GDM1 (cell line): ENCODE results near the gene SHFL.

Source experiments
- DNase-seq: peaks from one replicate; lab custom pipeline; 2025; lab: John Stamatoyannopoulos, UW

Gene SHFL

DNA sequence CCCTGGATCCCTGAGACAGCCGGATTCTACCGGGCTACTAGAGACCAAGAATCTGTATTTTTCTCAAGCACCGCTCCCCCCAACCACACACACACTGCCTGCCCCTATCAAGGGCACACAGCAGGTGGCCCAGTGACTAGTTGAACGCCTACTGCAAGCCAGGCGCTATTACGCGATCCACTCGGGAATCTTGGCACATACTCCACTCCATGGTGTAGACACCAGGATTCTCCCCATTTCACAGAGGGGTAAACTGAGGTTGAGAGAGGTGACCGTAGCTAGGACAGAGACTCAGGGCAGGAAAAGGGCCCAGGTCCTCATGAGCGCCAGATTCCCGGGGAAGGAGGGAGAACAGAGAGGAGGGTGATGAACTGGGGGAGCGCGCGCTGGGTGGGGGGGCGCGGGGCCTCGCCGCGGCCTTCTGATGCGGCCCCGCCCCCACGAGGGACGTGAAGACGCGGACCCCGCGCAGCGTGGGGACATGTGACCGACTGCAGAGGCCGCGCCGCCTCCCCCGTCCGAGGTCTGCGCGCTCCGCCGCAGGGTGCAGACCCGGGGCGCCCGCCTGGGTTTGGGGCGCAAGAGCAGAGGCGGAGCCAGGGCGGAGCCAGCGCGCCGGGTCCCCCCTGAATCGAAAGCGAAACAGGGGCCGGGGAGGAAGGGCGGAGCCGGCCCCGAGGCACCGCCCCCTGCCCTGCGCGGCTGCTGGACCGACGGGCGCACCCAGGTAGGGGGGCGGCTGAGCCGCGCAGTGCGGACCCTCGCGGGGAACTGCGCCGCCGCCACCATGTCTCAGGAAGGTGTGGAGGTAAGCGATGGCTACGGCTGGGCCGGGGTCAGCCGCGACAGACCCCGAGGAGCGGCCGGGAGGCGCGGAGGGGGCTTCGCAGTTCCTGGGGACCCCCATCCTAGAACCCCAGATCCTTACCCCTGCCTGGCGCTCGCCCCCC, at the start of gene SHFL:
Gene SHFL (plus strand): TSS at position 677 of the 950 bp plus-strand sequence. CDS start 111 bp downstream, at position 788.
- DNase-seq = peak; percentile 64

- DNase-seq = no peak
Observed at GRCh38 chr19:10036601-10037071, 49.5 kb upstream of the SHFL start.

DNA sequence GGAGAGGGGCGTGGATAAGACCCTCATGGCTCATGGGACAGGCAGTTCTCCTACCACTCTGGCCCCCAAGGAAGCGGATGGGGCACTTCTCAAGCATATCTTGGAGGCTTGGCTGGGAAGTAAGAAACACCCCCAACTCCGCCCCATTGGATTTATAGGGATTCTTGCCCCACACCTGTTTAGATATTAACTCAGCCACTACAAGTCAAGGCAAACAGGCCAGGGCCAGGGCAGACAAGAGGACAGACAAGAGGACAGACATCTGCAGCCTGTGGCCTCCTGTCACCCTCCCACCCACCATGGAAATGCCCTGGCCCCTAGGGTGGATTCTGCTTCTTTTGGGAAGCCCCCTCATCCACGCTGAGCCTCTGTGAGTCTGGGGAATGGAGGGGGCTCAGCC, 48.8 kb upstream of the SHFL start:
- no peak for DNase-seq

- no peak for DNase-seq
Observed at GRCh38 chr19:10037809-10038208, 48.3 kb upstream of the SHFL start.

GRCh38 chr19:10043286-10043927, 42.7 kb upstream of the SHFL start:
- DNase-seq = no peak

GRCh38 chr19:10044390-10044789, 41.7 kb upstream of the SHFL start:
- no peak for DNase-seq

DNA sequence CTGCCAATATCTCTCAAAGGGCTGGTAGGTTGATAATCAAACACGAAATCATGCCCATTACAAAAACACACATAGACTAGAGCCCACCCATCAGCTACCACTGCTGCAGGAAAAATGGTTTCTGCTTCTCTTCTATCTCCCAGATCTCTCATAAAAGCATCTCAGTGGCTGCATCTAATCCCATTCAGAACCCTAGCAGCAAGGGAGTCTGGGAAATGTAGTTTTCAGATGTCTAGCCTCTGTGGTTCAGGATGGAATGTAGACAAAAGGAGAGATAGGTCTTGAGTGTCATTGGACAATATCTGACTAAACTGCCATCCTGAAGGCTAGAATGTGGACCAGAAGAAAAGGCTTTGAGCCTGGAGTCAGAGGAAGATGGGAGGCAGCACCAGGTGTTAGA, 40.7 kb upstream of the SHFL start:
- no peak for DNase-seq

- DNase-seq = no peak
Observed at GRCh38 chr19:10049626-10050025, 36.5 kb upstream of the SHFL start.

DNA sequence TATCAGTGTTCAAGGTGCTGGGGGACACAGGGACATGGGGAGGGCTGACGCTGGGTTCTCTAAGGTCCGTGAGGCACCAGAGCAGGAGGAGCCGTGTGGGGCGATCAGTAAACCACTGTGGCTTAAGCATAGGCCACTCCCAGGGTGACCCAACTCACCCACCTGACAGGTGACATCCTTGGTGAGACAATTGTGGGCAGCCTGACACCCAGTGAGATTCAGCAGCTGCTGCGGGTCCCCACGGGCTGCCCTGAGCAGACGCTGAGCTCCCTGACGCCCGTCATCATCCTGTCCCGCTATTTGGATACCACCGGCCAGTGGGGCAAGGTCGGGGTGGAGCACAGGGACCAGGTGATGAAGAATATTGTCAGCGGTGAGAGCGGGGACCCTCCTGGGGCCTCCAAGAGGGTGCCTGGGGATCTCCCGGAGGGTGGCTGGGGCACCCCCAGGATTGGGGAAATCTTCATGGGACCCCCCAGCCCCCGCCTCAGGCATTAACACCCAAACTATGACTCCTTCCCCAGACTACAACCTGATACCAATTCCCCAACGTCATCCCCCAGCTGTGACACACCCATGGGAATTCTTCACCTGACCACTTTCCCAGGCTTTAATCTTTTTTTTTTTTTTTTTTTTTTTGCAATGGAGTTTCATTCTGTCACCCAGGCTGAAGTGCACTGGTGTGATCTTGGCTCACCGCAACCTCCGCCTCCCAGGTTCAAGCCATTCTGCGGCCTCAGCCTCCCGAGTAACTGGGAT, 33.3 kb upstream of the SHFL start:
- no peak for DNase-seq

DNA sequence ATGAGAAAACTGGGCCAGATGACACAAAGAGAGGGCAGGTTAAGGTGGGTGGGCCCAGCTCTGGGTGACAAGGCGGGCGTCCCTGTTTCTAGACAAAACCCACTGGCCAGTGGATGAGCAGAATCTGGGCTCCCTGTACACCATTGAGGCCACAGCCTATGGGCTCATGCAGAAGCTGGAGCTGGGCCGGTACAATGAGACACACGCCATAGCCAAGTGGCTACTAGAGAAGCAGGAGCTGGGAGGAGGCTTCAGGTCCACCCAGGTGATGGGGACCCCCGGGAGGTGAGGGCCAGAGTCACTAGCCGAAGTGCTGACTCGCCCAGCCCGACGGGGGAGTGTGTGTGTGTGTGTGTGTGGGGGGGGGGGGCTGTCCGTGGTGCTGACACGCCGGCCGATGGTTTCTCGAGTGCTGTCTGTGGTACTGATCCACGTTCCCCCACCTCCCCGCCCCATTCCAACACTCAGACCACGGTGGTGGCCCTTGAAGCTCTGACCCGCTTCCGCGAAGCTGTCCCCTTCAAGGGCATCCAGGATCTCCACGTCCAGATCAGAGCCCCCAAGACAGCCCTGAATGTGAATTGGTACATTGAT, 24.3 kb upstream of the SHFL start:
- no peak for DNase-seq

GRCh38 chr19:10068205-10068604, 17.9 kb upstream of the SHFL start:
- DNase-seq = no peak

- no peak for DNase-seq
Observed at GRCh38 chr19:10069046-10069445, 17.1 kb upstream of the SHFL start.

DNA sequence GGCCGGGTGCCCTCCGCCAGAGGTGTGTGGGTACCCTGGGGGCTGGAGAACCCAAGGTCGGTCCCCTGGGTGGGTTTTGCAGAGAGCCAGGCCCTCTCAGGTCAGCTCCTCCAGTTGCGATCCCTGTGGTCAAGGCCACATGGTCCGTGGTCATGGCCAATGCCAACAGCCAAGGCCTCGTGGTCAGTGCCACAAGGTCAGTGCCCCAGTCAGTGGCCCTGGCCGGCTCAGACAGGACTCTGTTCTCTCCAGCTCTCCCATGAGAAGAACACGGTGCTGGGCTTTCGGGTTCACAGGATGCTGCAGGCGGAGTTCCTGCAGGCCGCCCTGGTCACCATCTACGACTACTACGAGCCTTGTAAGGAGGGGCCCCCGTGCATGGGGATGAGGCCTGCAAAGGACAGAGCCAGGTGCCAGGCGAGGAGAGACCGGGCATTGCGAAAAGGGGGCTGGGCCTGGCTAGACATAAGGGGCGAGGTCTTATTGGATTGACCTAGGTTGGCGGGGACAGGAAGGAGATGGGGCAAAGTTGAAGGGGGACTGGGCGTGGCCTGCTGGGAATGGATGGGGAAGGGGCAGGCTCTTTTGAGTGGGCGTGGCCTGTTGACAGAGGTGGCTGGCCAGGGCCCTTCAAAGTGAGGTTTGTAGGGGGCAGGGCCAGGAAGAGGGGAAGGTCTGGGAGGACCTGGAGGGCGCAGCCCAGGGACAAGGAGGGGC, 15.2 kb upstream of the SHFL start:
- DNase-seq = no peak

DNA sequence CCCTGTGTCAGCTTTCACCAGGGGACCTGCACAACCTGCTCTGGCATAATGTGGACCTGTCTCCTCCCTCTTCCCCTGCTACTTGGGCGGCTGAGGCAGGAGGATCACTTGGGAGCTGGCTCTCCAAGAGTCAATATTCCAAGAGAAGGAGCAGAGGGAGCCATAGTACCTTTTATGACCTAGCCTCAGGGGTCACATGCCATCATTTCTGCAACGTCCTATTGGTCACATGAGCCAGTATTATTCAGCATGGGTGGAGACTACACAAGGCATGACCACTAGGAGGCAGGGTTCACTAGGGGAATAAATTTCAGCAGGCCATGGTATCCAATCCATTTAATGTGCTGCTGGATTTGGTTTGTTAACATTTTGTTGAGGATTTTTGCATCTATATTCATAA, 12.0 kb upstream of the SHFL start:
- peak; percentile 17 for DNase-seq

GRCh38 chr19:10076535-10076934, 9.6 kb upstream of the SHFL start:
- DNase-seq = no peak

GRCh38 chr19:10078329-10078728, 7.8 kb upstream of the SHFL start:
- DNase-seq = no peak

- no peak for DNase-seq
Observed at GRCh38 chr19:10079031-10079453, 7.1 kb upstream of the SHFL start.

DNA sequence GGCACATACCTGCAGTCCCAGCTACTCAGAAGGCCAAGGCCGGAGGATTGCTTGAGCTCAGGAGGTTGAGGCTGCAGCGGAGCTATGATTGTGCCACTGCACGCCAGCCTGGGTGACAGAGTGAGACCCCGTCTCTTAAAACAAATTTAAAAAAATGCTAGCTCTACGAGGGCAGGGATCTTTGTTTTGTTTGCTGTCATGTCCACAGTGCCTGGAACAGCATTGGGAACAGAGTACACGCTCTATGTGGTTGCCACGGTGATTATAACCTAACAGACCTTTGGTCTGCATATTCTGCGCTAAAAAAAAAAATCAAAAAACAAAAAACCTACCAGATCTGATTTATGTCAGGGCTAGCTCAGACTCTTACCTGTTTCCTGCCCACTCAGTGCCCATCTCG, 2.2 kb upstream of the SHFL start:
- DNase-seq = no peak

GRCh38 chr19:10084803-10085202, 1.3 kb upstream of the SHFL start:
- no peak for DNase-seq

- DNase-seq = no peak
Observed at GRCh38 chr19:10086591-10087192, 575 bp downstream of the SHFL start.
